HG03095 (cell line): ENCODE measurements around the gene THOC5.
"Not testable (repeated sequence)": the region's sequence is repeated elsewhere in the genome, so short reads cannot be mapped to it uniquely, and the experiment has no call there.

Experiments used
- ATAC-seq: cut with Tn5 transposase; IDR thresholded peaks from one replicate; pipeline ENCODE4 v1.9.1; 2021; ENCODE audit warnings: moderate library complexity; ENCODE audit not compliant: unreplicated experiment

Gene THOC5

DNA sequence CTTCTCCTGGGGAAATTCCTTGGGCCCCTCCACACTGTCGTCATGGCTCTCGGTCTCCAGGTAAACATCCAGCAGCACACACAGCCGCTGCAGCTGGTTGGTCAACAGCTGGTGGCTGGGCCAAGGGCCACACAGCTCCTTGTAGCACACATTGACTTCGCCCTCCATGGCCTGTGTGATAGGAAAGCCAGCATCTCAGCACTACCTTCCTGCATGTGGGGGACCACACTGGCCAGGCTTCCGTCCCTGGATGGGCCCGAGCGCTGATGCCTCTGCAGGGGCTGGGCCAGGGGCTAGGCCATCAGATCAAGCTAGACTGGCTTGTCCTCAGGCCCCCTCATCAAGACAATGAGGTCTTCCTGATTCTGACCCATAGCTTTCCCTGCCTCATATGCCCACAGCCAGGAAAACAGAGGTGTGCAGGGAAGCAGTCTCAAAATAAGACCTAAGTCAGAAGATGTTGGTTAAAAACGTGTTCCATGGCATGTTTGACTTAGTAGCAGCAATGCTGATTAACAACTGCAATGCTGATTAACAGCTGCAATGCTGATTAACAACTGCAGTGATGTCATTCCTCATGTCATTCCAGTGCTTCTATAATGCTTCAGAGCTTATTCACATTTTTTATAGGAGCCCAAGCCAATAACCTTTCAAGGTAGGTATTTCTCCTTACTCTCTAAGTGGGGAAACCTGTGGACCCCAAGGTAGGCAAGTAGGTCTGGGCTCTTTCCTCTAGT lies 42.3 kb downstream of the THOC5 start:
- no peak for ATAC-seq

DNA sequence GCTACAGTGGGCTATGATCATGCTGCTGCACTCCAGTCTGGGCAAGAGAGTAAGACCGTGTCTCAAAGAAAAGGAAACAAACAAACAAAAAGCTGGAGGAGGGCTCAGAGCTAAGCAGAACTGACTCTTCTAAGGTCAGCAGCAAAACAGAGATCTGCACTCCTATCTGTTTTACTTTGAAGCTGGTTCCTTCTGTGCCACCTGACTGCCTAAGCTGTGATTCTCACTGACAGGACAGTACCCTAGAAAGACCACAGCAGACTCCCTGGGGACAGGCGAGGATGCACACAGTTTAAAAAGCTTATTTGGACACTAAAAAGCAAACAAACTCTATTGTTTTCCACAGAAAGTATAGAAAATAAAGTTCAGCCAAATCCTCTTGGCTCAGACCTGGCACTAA lies 43.0 kb downstream of the THOC5 start:
- no peak for ATAC-seq

- ATAC-seq: no peak
Observed at GRCh38 chr22:29509815-29510214, 43.7 kb downstream of the THOC5 start.

GRCh38 chr22:29509298-29509697 lies 44.3 kb downstream of the THOC5 start:
- no peak for ATAC-seq

GRCh38 chr22:29503811-29504372 lies 49.7 kb downstream of the THOC5 start:
- no peak for ATAC-seq

DNA sequence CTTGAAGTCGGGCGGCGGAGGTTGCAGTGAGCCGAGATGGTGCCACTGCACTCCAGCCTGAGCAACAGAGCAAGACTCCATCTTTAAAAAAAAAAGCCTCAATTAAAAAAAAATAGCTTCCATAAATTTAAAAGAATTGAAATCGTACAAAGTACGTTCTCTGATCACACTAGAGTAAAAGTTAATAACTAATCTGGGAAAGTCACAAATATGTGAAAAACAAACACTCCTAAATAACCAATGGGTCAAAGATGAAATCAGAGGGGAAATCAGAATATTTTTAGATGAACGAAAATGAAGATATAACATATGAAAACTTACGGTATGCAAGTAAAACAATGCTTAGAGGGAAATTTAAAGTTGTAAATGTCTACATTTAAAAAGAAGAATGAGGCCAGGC lies 53.7 kb downstream of the THOC5 start:
- ATAC-seq: no peak

GRCh38 chr22:29493636-29494035 lies 59.9 kb downstream of the THOC5 start:
- ATAC-seq: no peak

DNA sequence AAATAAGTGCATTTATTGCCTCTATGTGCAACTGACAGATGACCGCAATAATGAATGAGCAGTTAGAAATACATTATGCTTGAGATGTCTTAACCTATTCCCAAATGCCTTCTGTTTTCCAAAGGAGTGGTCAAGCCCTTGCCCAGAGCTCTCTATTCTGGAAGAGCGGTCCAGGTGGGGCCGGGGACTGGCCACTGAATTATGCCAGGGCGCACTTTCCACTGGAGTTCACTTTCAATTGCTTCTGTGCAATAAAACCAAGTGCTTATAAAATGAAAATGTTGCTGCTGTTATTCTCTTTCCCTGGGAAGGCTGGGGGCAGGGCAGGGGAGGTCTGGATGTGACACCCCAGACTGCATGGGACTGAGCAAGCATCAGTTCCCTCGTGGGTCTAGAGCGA lies 62.5 kb downstream of the THOC5 start:
- no peak for ATAC-seq

- not testable (repeated sequence) for ATAC-seq
Observed at GRCh38 chr22:29489127-29489780, 64.3 kb downstream of the THOC5 start.

GRCh38 chr22:29487426-29487986 lies 66.1 kb downstream of the THOC5 start:
- ATAC-seq: no peak

DNA sequence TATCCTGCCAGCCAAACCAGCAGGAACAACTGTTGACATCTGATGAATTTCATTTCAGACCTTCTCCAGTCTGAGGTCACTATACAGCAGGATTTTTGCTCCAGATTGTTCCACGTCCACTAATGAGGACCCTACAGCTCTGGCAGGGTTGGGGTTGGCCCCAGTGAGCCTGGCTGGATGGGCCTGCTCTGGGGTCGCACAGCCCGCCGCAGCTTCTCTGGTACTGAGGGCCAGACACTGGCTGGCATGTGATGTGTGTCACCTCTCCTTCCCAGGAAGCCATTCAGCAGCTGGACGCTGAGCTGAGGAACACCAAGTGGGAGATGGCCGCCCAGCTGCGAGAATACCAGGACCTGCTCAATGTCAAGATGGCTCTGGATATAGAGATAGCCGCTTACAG lies 68.1 kb downstream of the THOC5 start:
- ATAC-seq: no peak

DNA sequence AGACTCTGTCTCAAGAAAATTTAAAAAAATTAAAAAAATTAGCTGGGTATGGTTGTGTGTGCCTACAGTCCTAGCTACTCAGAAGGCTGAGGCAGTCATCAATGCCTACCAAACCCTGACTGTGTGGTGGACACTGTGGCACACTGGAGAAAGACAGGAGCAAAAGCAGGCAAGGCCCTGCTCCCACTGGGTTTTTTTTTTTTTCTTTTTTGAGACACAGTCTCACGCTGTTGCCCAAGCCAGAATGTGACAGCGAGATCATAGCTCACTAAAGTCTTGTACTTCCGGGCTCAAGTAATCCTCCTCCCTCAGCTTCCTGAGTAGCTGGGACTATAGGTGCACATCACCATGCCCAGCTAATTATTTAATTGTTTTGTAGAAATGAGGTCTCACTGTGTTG lies 68.9 kb downstream of the THOC5 start:
- ATAC-seq: no peak

GRCh38 chr22:29483254-29483653 lies 70.3 kb downstream of the THOC5 start:
- ATAC-seq: no peak

DNA sequence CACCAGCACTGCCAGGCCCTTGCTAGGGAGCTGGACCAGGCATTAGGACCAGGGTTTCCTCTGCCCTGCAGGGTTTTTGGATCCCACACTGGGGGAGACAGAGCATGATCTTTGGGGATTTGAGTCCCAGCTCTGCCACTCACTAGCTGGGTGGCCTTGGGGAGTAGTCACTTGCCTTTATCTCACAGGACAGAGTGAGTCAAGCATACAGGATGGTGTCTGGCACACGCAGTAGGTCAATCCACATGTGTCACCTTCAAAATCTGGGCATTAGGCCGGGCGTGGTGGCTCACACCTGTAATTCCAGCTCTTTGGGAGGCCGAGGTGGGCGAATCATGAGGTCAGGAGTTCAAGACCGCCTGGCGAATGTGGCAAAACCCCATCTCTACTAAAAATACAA lies 70.8 kb downstream of the THOC5 start:
- no peak for ATAC-seq

GRCh38 chr22:29482253-29482652 lies 71.3 kb downstream of the THOC5 start:
- ATAC-seq: no peak

DNA sequence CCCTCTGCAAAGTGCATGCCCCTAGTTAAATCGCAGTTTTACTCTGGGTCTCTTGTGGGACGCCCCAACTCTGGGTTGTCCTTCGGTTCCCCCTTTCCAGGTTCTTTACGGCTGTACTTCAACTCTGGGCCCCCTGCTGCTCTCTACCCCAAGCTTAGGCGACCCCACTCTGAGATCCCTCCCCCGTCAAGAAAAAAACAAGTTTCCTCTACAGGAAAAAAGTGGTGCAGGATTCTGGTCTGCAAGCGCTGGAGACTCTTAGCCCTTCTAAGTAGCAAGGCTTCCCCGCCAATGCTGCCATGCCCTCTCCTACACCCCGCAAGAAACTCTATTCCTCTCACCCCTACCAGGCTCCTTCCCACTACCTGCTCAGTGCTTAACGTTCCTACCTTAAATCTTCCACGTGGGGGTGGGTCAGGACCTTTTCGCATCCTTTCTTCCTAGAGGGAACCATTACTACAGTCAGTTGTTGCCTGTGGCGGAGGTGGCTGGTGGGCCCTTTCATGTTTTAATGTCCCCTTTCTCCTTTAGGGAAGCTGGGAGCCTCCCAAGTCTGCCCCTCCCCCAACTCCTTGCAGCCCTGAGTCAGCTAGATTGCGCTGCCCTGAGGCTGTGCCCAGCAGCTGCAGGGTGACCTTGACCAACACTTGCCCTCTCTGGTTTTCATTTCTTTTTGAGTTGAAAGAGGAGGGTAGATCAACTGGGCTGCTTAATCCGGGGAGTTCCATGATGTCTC lies 72.1 kb downstream of the THOC5 start:
- no peak for ATAC-seq

DNA sequence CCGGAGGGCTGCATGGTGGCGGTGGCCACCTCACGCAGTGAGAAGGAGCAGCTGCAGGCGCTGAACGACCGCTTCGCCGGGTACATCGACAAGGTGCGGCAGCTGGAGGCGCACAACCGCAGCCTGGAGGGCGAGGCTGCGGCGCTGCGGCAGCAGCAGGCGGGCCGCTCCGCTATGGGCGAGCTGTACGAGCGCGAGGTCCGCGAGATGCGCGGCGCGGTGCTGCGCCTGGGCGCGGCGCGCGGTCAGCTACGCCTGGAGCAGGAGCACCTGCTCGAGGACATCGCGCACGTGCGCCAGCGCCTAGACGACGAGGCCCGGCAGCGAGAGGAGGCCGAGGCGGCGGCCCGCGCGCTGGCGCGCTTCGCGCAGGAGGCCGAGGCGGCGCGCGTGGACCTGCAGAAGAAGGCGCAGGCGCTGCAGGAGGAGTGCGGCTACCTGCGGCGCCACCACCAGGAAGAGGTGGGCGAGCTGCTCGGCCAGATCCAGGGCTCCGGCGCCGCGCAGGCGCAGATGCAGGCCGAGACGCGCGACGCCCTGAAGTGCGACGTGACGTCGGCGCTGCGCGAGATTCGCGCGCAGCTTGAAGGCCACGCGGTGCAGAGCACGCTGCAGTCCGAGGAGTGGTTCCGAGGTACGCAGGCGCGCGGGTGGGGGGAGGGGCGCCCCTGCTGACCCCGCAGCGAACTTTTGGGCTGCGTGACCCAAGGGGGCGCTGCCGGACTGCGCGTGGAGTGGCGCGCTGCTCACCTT lies 72.9 kb downstream of the THOC5 start:
- no peak for ATAC-seq

DNA sequence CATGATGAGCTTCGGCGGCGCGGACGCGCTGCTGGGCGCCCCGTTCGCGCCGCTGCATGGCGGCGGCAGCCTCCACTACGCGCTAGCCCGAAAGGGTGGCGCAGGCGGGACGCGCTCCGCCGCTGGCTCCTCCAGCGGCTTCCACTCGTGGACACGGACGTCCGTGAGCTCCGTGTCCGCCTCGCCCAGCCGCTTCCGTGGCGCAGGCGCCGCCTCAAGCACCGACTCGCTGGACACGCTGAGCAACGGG lies 73.4 kb downstream of the THOC5 start:
- no peak for ATAC-seq

GRCh38 chr22:29479417-29480261 lies 73.9 kb downstream of the THOC5 start, which contains the start of gene NEFH:
Gene NEFH, plus strand, starts transcription at chr22:29480218. Its CDS starts 45 bp downstream, at chr22:29480263.
- ATAC-seq: no peak
